SK-N-MC (cell line): ENCODE measurements around the gene ADAMTS18.

ENCODE experiments used
- DNase-seq: peaks from one replicate; pipeline ENCODE4 v3.0.0-alpha.2; 2011; ENCODE audit warnings: low read depth, low spot score
- H3K27ac ChIP-seq: fragments of 200-600 bp; sonication (generic); 2 replicates; pipeline ENCODE4 v1.5.1; 2016; ENCODE audit warnings: mixed run types
- H3K36me3 ChIP-seq: fragments of 200-600 bp; sonication (generic); 2 replicates; pipeline ENCODE4 v1.6.1; 2017; ENCODE audit warnings: antibody characterized with exemption, low read length, mixed read lengths; ENCODE audit not compliant: insufficient read depth
- H3K4me3 ChIP-seq: fragments of 200-600 bp; sonication (generic); 2 replicates; pipeline ENCODE4 v1.5.1; 2016
- H3K9ac ChIP-seq: fragments of 200-600 bp; sonication (generic); 2 replicates; pipeline ENCODE4 v1.8.0; 2017; ENCODE audit warnings: mixed run types, mixed read lengths; ENCODE audit not compliant: insufficient read length
- H3K9me3 ChIP-seq: fragments of 200-600 bp; sonication (generic); 2 replicates; pipeline ENCODE4 v1.6.1; 2017; ENCODE audit warnings: low read depth, mild to moderate bottlenecking, antibody characterized with exemption, low read length, moderate library complexity, mixed read lengths
- EZH2 ChIP-seq: fragments of 200-600 bp; sonication (generic); IDR thresholded peaks from one replicate; pipeline ENCODE4 v1.6.1; 2017; ENCODE audit warnings: antibody characterized with exemption
- FOXP2 ChIP-seq: optimal IDR thresholded peaks from 2 replicates; pipeline ENCODE3; 2011; ENCODE audit warnings: mild to moderate bottlenecking, moderate library complexity; ENCODE audit not compliant: insufficient read depth; ENCODE audit errors: extremely low read length, control extremely low read depth
- POLR2AphosphoS5 ChIP-seq: IDR thresholded peaks from 2 replicates; pipeline ENCODE4 v1.6.1; 2012; ENCODE audit warnings: mild to moderate bottlenecking, low read depth, low read length, borderline replicate concordance

Gene ADAMTS18

DNA sequence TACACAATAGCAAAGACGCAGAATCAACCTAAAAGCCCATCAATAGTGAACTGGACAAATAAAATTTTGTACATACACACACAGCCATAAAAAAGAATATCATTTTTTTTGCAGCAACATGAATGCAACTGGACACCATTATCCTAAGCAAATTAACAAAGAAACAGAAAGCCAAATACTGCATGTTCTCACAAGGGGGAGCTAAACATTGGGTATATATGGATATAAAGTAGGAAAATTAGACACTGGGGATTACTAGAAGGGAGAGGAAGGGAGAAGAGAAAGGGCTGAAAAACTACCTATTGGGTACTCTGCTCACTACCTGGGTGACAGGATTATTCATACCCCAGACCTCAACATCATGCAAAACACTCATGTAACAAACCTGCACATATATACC lies 28.2 kb downstream of the ADAMTS18 start:
- no peak for DNase-seq
- no peaks in the 10 kb centered on the region for H3K36me3 ChIP-seq
- H3K4me3 ChIP-seq: no peak overlapping the region
- H3K9me3 ChIP-seq: no peaks in the 10 kb centered on the region
- TF ChIP-seq FOXP2: no peak
- TF ChIP-seq EZH2: no peak
- no peak for TF ChIP-seq POLR2AphosphoS5
- no peak overlapping the region for H3K9ac ChIP-seq
- no peak overlapping the region for H3K27ac ChIP-seq

DNA sequence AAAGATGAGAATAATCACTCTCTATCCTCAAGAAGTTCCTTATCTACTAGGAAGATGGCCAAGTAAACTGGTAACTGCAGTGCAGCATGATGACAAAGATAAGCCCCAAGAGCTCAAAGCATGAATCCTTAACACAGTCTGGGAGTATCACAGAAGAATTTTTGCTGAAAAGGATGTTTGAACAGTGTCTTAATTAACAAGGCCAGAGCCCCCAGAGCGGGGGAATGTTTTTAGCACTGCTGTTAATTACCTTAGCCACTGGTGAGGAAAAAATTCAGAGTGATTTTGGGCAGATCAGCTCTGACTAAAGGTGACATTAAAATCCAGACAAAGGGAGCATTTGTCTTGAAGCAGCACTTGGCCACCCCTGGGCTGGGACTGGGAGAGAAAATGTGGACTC lies 30.1 kb downstream of the ADAMTS18 start:
- no peak overlapping the region for H3K27ac ChIP-seq
- H3K4me3 ChIP-seq: no peak overlapping the region
- TF ChIP-seq POLR2AphosphoS5 (no peak), EZH2 (no peak), FOXP2 (no peak)
- no peaks in the 10 kb centered on the region for H3K9me3 ChIP-seq
- DNase-seq: no peak
- H3K9ac ChIP-seq: no peak overlapping the region
- no peaks in the 10 kb centered on the region for H3K36me3 ChIP-seq

- no peak overlapping the region for H3K9ac ChIP-seq
- no peak overlapping the region for H3K4me3 ChIP-seq
- TF ChIP-seq POLR2AphosphoS5: no peak
- H3K27ac ChIP-seq: no peak overlapping the region
- no peaks in the 10 kb centered on the region for H3K36me3 ChIP-seq
- H3K9me3 ChIP-seq: no peaks in the 10 kb centered on the region
- DNase-seq: no peak
Observed at GRCh38 chr16:77403732-77404131, 31.1 kb downstream of the ADAMTS18 start.

GRCh38 chr16:77402672-77403071 lies 32.2 kb downstream of the ADAMTS18 start:
- Histone ChIP-seq H3K9ac (no peak overlapping the region), H3K9me3 (no peaks in the 10 kb centered on the region), H3K27ac (no peak overlapping the region), H3K4me3 (no peak overlapping the region), H3K36me3 (no peaks in the 10 kb centered on the region)
- TF ChIP-seq FOXP2 (no peak), EZH2 (no peak), POLR2AphosphoS5 (no peak)
- DNase-seq: no peak

GRCh38 chr16:77402118-77402517 lies 32.7 kb downstream of the ADAMTS18 start:
- H3K4me3 ChIP-seq: no peak overlapping the region
- H3K36me3 ChIP-seq: no peaks in the 10 kb centered on the region
- DNase-seq: no peak
- no peak overlapping the region for H3K27ac ChIP-seq
- H3K9me3 ChIP-seq: no peaks in the 10 kb centered on the region
- no peak overlapping the region for H3K9ac ChIP-seq
- TF ChIP-seq EZH2 (no peak), POLR2AphosphoS5 (no peak), FOXP2 (no peak)

GRCh38 chr16:77399546-77399945 lies 35.3 kb downstream of the ADAMTS18 start:
- no peak for DNase-seq
- H3K9me3 ChIP-seq: no peaks in the 10 kb centered on the region
- TF ChIP-seq POLR2AphosphoS5 (no peak), EZH2 (no peak), FOXP2 (no peak)
- no peaks in the 10 kb centered on the region for H3K36me3 ChIP-seq
- H3K9ac ChIP-seq: no peak overlapping the region
- H3K4me3 ChIP-seq: no peak overlapping the region
- H3K27ac ChIP-seq: no peak overlapping the region

DNA sequence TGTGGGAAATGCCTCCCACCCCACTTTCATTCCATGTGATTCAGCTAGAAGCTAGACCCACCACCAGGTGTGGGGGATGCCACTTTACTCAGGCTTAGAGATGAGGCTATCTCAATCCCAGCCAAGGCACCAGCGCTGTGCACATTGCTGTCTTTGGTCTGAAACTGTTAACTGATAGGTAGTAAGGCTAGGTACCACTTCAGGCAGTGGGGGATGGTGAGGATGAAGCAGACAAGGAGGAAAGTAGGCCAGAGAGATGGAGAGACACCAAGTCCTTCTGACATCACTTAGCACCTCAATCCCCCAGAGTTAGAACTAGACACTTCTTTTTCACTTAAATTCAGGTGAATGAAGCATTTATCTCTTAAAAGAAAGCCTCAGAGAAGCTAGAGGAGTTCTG lies 35.8 kb downstream of the ADAMTS18 start:
- TF ChIP-seq EZH2 (no peak), FOXP2 (no peak)
- DNase-seq: no peak

GRCh38 chr16:77398495-77398894 lies 36.3 kb downstream of the ADAMTS18 start:
- H3K36me3 ChIP-seq: no peaks in the 10 kb centered on the region
- TF ChIP-seq FOXP2: no peak
- TF ChIP-seq POLR2AphosphoS5: no peak
- TF ChIP-seq EZH2: no peak
- no peak overlapping the region for H3K27ac ChIP-seq
- H3K9me3 ChIP-seq: no peaks in the 10 kb centered on the region
- H3K9ac ChIP-seq: no peak overlapping the region
- no peak overlapping the region for H3K4me3 ChIP-seq
- DNase-seq: no peak

More for the DNA sequence above, 35.8 kb downstream of the ADAMTS18 start:
- H3K9ac ChIP-seq: no peak overlapping the region
- no peaks in the 10 kb centered on the region for H3K9me3 ChIP-seq
- H3K4me3 ChIP-seq: no peak overlapping the region
- no peak overlapping the region for H3K27ac ChIP-seq
- H3K36me3 ChIP-seq: no peaks in the 10 kb centered on the region

DNA sequence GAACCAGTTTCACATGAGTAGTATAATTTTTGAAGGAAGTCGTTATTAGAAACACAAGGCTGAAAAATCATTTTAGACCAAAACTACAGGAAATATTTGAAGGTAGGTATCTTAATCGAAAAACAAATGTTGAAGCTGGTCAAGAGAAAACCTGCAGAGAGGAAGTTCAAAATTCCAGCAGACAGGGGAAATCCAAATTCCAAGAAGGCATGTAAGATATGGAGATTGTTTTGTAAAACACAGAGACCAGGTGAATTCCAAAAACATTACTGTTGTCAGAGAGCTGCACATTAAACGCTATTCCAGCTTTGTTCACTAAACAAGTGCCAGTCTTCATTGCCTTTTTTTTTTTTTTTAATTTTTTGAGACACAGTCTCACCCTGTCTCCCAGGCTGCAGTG lies 38.4 kb downstream of the ADAMTS18 start:
- no peak overlapping the region for H3K9ac ChIP-seq
- no peak for DNase-seq
- no peak overlapping the region for H3K4me3 ChIP-seq
- H3K27ac ChIP-seq: no peak overlapping the region
- H3K9me3 ChIP-seq: no peaks in the 10 kb centered on the region
- no peaks in the 10 kb centered on the region for H3K36me3 ChIP-seq
- TF ChIP-seq FOXP2: no peak
- no peak for TF ChIP-seq EZH2
- TF ChIP-seq POLR2AphosphoS5: no peak
